ENCODE data around the gene MYLK3.
A peak's percentile ranks its signal among the peaks of the same experiment; 100 is the strongest.
"Not testable (repeated sequence)": the region's sequence is repeated elsewhere in the genome, so short reads cannot be mapped to it uniquely, and the experiment has no call there.

Gene MYLK3

GRCh38 chr16:46690281-46691178 is 57.6 kb downstream of the MYLK3 start:
- DNase-seq = peak in 2 of 58 donors; percentile 7 to 18

- peak; percentile 89 to 100 (median 98) for DNase-seq
Measured at GRCh38 chr16:46689365-46690280, 58.5 kb downstream of the MYLK3 start, which contains the start of gene ORC6. TSS of gene ORC6 (plus strand) at chr16:46689659. CDS start at chr16:46689706, 47 bp downstream.

- DNase-seq = peak; percentile 96 to 100 (median 99)
Measured at GRCh38 chr16:46688654-46689364, 59.3 kb downstream of the MYLK3 start, which contains the start of gene VPS35. TSS of gene VPS35 (minus strand) at chr16:46689178. CDS start at chr16:46689133, 45 bp downstream.

- peak in 9 of 58 donors; percentile 2 to 52 (median 35) for DNase-seq
Measured at GRCh38 chr16:46688101-46688653, 60.0 kb downstream of the MYLK3 start.

- DNase-seq = no peak
Measured at GRCh38 chr16:46687486-46687885, 60.7 kb downstream of the MYLK3 start.

- DNase-seq = no peak
Measured at GRCh38 chr16:46686815-46687473, 61.2 kb downstream of the MYLK3 start.

- DNase-seq = not testable (repeated sequence)
Measured at GRCh38 chr16:46681867-46682266, 66.3 kb downstream of the MYLK3 start.

- not testable (repeated sequence) for DNase-seq
Measured at GRCh38 chr16:46677943-46678342, 70.2 kb downstream of the MYLK3 start.

- peak in 10 of 58 donors; percentile 2 to 34 (median 12) for DNase-seq
Measured at GRCh38 chr16:46673320-46674013, 74.7 kb downstream of the MYLK3 start.

DNA sequence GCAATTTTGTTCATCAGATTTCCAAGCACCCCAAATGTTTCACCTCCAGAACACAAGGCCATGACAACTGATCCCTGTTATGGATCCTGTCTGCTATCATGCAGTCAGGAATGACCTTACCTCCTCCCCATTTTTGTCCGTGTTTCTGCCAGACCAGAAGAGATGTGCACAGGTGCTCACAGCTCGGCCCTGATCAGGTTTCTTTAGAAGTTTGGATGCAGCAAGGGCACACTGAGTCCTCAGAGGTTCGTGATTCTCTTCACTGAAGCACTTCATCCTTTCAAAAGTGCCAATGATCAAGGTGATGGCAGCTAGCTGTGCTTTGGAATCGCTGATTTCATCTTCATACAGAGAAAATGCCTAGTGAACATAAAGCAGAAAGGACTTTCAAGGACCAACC is 86.0 kb downstream of the MYLK3 start:
- DNase-seq = no peak

DNA sequence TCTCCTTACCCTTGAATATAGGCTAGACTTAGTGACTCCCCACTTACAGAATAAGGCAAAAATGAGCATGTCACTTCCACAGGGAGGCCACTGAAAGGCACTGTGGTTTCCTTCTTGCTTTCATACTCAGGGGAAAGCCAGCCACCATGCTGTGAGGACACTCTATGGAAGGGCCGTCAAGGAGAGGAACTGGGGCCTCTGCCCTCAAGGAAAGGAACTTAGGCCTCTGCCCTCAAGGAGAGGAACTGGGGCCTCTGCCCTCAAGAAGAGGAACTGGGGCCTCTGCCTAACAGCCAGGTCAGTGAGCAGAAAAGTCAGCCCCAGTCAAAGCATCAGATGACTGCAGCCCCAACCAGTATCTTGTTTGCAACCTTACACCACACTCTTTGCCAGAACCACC is 89.2 kb downstream of the MYLK3 start:
- peak in 18 of 58 donors; percentile 3 to 31 (median 7) for DNase-seq
